NCI-H2107 treated with DMSO at 0.1 percent for 48 hours (cell line): ENCODE data around the gene GLP1R.

Experiments used
- DNase-seq: peaks from one replicate; lab custom pipeline; 2025; ENCODE audit not compliant: unreplicated experiment; lab: John Stamatoyannopoulos, UW

The GLP1R gene

DNA sequence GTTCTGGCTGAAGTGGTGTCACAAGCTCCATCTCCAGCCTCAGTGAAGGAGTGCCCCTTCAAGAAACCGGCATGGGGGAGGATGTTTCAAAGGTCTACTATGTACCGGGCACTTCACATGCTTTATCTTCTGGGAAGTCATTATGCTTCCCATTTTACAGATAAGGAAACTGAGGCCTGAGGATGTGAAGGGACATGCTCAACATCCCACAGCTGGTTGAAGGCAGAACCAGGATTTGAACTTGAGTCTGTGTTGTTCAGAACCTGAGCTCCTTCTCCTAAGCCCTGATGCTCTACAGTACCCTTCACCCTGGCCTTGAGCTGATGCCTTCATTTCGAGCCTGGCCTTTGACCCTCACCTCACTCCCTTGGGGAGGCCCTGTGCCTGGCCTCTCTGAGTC lies 13.0 kb downstream of the GLP1R start:
- no peak for DNase-seq

DNA sequence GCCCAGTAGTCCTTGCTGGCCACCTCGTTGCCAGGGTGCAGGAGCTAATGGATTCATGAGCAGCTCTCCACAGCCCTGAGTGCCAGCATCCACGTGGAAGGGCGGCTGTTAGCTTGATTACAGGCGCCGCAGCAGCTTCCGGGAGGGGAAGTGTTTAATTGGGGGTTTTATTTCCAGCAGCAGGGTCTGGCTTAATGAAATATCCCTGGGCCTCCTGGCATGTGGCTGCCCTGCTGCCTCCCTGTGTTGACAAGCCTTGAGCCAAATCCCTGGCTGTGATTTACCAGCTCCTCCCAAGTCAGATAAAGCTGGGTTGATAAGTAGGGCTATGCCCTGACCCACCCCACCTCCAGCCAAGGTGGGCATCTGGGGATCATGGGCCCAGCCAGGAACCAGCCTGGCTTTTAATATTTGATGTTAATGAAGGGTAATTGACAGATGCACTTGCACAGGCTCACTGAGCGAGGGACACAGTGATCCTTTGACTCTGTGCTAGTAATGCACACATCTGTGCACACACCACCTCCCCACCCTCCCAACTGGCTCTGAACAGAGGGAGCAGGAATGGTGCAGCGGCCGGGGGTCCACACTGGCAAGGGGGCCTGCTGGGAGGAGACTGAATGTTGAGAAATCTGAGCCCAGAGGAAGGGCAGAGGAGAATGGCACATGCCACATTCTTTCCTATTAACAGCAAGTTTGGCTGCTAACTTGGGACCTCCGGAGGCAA lies 13.6 kb downstream of the GLP1R start:
- no peak for DNase-seq

DNA sequence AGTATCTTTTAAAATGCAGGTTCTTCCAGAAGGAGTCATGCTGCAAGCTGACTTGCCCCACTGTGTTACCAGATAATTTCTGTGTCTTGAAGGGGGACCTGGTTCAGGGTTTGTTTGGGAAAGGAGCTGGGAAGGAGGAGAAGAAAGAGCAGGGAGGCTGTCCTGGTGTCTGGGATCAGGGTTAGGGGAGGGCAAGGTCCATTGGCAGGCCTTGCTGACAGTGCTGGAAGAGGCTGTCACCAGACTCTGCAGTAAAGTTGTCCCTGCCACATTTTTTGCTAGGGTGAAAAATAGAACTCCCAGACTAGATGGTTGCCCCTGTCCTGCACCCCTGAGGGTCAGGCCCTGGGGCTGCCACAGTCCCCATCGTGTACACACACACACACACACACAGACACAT lies 14.9 kb downstream of the GLP1R start:
- DNase-seq: no peak

DNA sequence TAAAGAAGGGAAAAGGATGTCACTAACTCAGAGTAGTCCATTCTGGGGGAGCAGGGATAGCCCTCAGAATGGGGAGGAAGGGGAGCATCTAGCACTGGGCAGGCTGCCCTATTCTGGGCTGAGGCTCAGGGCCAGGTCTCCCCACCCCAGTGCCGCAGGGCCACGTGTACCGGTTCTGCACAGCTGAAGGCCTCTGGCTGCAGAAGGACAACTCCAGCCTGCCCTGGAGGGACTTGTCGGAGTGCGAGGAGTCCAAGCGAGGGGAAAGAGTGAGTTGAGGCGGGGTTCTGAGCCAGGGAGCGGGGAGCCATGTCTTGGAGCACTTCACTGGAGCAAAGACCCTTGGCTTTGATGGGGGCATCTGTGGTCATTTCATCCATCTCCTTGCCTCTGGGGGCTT lies 17.0 kb downstream of the GLP1R start:
- DNase-seq: no peak

DNA sequence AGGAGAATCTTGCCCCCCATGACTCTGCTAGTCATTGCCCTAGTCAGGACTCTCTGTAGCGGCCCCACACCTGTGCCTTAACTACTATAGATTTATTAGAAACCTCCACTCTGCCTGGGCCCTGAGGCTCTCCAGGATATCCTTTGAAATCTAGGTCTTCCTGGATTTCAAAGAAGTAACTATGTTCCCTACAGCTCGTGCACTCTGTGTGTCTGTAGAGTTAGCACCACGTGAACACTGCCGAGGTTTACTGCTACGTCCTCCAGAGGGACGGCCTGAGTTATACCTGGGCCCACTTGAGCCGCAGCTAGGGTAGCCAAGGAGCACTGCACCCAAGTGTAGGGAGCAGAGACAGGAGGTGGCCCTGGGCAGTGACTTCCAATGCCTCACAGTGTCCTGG lies 19.8 kb downstream of the GLP1R start:
- DNase-seq: no peak

DNA sequence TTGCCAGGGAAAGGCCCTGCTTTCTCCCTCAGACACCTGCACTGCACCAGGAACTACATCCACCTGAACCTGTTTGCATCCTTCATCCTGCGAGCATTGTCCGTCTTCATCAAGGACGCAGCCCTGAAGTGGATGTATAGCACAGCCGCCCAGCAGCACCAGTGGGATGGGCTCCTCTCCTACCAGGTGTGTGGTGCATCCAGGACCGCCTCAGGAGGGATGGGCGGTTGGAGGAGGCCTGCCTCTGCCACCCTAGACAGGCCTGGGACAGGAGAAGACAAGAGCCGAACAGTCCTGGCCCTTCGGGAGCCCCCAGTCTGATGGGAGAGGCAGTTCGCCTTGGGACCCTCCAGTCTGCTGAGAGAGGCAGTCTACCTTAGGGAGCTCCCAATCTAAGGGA lies 24.2 kb downstream of the GLP1R start:
- no peak for DNase-seq

DNA sequence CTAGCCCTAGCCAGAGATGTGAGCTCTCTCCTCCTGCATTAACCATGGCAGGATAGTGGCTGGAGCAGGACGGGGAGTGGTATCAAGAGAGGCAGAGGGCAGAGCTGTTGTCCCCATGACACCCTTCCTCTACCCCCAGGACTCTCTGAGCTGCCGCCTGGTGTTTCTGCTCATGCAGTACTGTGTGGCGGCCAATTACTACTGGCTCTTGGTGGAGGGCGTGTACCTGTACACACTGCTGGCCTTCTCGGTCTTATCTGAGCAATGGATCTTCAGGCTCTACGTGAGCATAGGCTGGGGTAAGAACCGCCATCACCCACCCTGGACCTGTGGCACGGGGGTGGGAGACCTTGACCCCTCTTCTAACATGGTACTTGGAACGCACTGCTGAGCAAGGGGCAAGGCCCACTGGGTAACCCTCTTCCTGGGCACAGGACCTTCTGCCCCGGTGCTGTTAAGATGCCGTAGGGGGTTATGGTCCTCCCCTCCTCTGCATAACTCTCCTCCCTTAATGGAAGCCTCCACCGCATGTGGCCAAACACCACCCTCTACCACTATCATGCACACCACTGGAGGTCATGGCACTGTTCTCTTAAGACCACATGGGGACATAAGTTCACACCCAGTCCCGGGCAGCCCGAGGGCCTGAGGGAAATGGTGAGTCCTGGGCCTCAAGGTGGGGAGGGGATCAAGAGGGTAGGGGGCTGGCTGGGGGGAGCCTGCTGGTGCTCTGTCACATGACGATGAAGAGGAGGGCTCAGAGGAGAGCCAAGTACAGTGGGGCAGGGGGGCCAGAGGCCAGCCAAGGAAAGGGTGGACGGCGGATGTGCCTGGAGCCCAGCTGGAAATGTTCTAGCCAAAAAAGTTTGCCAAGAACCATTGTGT lies 25.1 kb downstream of the GLP1R start:
- DNase-seq: no peak

DNA sequence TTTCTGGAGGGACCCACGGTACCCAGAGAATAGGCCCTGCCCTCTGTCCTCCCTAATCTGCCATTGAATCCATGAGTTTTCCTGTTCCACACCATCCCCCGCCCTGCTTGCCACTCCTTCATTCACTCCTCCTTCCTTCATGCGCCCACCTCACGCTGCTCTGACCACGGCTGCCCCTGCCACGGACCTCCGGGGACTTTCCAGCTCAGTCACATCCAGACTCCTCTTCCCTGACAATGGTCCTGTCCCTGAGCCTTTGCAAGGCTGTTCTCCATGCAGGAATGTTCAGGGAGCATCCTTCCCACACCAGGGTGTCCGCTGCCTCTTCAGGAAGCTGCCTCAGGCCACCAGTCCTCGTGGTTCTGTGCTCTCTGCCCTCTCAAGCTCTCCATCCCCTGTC lies 25.9 kb downstream of the GLP1R start:
- DNase-seq: no peak

DNA sequence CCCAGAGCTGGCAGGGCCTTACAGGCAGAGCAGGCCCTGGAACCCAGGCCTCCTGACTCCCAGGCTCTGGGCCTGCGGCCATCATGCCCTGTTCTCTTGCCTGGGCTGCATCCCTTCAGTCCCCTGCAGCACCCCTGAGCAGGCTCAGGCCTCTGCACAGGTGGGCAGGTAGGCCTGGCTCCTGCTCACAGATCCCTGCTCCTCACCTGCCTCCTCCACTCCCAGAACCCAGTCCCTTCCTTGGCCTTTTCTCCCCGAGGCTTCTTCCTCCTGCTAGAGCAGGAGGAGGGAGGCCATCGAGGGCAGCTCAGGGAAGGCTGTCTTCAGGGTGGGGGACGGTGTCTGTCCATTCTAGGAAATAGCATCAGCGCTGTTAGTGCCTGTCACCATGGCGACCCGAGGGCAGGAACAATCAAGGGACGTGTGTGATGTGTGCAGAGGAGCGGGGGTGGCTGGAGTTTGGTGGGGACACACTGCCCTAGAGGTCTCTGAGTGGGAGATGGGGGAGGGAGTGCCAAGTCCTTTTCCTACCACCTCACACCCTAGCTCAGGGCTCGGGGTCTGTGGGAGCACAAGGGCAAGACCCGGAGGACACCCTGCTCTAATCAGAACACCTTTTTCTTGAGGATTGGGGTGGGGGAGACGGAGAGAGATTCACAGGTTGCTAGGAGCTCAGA lies 26.6 kb downstream of the GLP1R start:
- DNase-seq: no peak

DNA sequence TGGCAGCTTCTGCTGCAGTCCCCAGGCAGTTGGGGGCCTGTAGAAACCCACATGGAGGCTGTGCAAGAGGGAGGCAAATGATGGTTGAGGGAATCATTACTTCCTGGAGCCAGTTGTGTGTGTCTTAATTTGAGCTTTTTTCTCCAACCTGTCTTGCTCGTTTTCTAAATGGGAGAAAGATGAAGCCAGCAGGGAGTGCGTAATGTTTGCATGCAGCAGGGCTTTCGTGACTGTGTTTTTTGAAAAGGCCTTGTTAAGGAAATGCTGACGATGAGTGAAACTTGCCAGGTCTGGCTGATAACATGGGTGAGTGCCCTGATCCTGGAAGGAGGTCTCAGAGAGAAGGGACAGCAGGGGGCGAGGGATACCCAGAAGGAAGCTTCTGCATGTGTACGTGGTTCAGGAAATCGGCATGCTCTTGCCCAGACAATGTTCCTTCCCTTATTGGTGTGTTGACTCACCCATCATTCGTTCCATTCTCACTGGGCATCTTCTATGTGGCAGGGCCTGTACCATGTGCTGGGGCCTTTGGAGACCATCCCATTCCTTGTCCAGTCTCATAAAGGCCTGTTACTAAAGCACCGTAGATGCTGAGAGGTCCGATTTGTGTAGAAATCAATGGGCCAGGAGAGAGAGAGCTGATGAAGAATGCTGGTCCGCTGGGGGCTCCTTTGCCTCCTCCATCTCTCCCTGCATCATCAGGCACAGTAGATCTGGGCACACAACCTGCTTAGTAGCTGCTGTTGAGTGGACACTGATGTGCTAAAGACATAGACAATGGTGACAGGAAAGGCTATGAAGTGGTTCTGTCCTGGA lies 27.4 kb downstream of the GLP1R start:
- no peak for DNase-seq

DNA sequence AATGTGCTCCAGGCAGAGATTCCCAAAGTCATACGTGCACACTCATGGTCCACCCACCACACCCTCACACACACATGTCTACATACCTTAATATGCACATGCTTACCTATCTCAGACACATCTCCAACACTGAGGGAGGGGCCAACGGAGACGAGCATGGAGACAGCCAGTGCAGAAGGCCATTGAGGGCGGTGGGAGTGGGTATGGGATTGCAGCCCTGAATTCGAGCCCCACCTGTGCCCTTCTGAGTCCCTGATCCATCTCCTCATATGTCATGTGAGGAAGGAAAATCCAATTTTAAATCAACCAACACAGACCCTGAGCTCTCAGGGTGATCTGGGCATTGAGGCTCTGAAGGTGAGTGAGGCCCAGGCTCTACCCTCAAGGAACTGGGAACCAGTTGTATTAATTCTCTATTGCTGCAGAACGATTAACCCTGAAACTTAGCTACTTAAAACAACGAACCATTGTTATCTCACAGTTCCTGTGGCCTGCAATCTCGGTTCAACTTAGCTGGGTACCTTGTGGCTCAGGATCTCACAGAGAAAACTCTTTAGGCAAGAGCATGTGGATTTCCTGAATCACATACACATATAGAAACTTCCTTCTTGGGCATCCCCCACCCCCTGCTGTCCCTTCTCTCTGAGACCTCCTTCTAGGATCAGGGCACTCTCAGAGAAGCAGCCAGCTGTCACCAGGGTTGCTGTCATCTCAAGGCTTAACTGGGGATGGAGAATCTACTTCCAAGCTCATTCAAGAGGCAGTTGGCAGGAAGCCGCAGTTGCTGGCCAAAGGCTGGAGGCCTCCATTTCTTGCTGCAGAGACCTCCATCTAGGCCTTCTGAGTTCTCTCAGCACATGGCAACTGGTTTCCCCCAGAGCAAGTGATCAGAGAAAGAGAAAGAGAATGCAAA lies 28.3 kb downstream of the GLP1R start:
- no peak for DNase-seq

DNA sequence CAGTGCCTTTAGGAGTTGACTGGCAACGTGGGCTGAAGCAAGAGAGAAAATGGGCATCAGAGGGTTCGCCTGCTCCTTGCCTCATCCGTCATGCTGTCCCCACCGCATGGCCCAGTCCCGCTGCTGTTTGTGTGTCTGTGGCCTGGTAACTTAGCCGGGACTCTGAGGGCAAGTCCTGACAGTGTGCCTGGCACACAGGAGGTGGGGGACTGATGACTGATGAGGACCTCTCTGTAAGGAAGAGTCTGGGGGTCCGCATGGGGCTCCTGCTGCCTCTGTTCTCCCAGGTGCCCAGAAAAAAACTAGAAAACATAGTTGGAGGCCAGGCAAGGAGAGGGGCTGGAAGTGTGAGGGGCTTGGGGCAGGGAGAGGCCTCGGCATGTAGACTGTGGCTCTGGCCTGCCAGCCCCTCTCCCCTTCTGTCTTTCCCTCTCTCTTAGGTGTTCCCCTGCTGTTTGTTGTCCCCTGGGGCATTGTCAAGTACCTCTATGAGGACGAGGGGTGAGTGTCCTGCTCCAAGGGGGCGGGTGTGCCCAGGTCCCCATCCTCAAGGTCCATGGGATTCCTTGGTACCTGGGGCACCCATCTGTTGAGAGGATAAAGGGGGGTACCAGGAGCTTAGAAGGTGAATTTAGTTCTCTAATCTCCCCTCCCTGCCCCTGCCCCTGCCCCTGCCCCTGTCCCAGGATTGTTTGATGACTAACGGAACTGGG lies 29.5 kb downstream of the GLP1R start:
- DNase-seq: no peak

DNA sequence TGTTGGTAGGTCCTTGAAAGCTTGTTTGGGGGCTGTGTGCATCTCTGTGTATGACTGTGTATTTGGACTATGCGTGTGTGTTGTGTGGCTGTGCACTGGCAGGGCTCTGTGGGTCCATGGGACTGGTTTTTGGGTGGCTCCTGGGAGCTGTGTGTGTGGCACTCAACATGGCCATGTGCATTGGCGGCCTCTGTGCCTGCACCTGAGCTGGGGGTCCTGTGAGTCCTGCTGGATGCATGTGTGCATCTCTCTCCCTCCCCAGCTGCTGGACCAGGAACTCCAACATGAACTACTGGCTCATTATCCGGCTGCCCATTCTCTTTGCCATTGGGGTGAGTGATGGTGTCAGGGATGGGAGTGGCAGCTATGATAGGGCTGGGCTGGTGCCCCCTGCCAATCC lies 30.1 kb downstream of the GLP1R start:
- no peak for DNase-seq

DNA sequence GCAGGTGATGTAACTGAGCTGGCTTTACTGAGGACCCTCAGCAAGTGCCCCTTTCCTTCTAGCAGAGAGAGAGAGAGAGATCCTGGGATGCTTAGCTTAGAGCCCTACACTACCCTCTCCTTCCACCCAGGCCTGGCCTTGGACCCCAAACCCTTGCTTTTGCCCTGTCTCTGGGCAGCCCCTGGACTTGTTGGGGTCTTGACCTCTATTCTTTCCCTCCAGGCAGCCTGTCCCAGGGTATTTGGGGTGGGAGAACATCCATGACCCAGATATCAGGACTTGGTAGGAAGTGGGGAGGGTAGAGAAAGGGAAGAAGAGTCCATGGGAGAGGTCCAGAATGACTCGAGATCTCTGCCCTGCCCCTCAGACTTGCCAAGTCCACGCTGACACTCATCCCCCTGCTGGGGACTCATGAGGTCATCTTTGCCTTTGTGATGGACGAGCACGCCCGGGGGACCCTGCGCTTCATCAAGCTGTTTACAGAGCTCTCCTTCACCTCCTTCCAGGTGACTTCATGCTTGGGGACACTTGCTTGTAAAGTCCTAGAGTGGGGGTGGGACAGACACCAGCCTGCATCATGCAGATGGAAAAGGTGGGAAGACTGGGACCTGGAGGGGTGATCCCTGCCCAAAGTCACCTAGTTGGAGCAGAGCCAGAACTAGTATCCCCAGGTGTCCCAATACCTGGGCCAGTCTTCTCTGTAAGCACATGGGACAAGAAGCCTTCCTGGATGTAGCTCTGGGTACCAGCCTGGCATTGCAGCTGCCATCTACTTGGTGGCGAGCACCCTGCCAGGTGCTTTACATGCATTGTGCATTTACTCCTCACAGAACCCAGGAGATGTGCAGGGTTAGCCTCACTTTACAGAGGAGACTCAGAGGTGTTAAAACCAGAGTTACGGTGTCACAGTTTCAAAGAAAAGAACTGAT lies 30.9 kb downstream of the GLP1R start:
- DNase-seq: no peak

DNA sequence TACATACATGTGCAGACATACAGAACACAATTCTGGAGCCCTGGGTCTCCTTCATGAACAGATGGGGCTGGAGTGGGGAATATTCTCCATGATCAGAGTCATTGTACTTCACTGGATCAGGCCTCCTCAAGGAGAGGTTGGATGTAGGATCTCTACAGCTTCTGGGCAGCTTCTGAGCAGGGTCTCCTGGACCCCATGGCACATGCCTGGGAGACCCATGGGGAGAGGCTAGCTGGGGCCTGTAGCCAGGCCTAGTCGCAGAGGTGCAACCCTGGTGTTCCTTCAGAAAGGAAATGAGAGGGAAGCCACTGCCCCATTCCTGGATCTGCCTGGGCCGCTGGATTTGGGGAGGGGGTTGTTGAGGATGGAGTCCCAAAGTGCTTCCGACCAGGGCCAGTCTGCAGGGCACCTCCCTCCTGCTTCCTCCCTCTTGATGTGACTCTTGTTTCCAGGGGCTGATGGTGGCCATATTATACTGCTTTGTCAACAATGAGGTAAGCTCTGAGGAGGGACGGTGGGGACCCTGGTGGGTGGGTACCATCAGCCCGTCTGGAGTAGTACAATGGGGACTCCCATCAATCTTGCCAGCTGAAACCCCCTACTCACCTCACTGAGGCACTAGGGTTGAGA lies 31.8 kb downstream of the GLP1R start:
- DNase-seq: no peak

DNA sequence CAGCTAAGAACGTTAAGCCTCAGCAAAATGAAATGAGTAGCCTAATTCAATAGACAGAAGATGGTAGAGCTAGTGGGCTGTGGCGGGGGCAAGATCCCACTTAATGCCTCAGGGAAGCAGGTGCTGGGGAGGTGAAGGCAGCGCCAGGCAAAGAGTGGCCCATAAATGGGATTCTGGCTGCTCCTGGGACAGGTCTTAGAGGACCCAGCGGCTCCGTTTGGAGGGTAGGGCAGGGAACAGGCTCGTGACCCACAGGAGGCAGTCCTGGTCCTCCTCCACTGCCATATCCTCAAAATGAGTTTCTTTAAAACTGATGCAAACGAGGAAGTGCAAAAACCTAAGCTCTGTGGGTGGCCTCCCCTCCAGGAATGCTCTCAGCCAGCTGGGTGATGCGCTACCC lies 33.7 kb downstream of the GLP1R start:
- DNase-seq: no peak

DNA sequence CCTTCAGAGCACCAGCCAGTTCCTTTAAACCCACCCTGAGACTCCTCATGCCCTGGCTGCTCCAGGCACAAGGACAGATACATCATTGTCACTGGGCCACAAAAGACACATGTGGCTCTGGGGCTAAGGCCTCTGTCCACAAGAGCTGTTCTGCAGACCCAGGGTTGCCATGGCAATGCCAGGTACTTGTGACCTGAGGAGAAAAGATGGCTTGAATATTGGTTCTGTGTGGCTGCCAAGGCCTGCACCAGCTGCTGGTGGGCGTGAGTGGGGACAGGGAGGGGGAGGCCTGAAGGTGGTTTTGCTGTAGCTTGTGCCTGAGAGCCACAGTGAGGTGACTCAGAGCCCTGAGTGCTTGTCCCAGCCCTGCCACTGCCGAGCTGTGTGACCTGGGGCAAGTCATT lies 34.7 kb downstream of the GLP1R start:
- no peak for DNase-seq

DNA sequence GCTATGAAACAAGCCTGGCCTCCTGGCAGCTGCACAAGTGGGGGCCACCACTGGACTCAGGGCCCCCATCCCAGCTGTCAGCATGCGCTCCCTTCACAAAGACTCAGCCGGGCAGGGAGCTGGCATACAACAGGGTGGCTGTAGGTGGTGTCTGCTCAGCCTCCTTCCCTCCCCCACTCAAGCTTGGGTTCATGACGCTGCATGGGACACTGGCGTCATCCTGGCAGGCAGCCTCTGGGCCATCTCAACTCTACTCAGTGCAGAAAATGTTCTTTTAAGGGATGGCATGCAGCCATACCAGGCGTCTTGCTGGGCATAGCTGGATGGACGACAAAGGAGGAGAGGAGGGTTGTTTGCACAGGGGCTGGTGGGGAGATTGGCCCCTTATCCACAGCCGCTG lies 35.9 kb downstream of the GLP1R start:
- no peak for DNase-seq
